GM21390 (cell line): Measurements from ENCODE around the gene CPT1A.

ENCODE experiments used
- ATAC-seq: cut with Tn5 transposase; IDR thresholded peaks from one replicate; pipeline ENCODE4 v1.9.1; 2021; ENCODE audit not compliant: unreplicated experiment

CPT1A gene

DNA sequence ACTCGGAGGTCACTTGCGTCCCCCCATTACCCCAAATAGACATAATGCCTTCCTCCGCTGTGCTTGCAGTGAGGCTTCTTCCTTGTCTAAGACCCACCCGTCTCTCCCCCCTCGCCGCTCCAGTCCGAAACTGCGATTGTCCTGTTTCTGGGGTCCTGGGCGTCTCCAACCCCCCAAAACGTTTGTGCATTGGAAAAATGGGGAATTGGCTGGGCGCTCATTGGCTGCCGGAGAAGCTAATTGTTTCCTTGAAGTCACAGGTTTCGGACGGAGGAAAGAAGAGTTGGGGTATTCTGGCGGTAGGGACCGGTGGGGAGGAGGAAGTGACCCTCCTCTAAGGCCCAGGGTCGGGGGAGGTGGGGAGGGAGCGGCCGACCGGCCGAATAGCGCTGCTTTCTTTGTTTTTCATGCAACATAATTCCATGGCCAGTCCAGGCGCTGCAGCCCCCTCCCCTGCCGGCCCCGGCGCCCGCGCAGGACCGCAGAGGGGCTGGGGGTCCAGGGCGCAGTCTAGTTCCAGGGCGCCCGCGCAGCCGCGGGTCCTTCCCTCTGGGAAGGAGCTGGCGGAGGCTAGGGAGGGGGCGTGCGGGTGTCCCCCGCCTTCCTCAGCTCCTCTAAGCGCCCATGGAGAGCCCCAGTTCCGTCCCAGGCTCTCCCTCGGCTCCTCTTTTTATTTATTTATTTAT is 12.7 kb upstream of the CPT1A start:
- ATAC-seq, result no peak

DNA sequence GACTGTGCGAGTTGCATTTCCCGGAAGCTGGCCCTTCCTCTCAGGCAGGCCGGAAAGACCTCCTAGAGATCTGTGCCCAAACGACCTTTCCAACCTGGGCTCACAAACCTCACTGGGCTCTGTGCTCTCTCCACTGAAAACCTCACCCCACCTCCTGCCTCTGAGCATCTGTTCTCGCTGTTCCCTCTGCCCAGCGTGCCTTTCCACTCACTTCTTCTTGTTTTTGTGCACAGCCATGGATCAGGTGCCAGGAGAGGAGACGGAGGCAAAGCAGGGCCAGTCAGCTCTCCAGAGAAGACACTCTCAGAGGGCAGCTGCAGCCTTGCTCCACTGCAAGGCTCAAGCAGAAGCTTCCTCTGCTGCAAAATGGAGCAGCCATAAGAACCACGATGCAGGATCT is 10.9 kb upstream of the CPT1A start:
- ATAC-seq, result no peak

DNA sequence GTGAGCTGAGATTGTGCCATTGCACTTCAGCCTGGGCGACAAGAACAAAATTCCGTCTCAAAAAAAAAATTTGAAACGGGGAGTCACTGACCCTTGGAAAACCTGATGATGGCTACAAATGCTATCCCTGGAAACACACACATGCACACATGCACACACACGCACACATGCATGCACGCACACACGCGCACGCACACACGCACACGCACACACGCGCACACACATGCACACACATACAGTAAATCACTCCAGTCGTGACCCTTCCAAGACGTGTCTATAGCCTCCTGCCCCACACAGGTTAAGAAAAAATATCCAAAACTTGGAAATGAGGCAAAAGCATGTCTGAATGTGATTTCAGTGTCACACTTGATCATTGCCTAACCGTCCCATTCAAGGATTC is 6.7 kb upstream of the CPT1A start:
- ATAC-seq, result no peak

DNA sequence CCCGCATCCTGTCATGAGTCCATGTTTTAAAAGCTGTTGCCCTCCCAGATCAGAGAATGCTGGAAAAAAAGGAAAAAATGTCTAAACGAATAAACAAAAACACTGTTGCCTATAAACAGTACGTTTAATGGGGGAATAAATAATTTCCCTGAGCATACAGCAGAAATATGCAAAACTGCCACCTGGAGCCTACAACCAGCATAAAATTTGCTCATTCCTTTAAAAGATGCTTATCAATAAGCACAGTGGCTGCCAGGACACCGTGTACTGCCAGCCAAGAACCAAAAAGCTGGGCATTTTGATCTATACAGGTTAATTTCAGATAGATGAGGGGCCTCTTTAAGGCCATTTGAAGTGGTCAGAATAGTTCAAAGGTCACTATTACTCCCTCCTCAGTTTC is 5.7 kb upstream of the CPT1A start:
- ATAC-seq, result no peak

DNA sequence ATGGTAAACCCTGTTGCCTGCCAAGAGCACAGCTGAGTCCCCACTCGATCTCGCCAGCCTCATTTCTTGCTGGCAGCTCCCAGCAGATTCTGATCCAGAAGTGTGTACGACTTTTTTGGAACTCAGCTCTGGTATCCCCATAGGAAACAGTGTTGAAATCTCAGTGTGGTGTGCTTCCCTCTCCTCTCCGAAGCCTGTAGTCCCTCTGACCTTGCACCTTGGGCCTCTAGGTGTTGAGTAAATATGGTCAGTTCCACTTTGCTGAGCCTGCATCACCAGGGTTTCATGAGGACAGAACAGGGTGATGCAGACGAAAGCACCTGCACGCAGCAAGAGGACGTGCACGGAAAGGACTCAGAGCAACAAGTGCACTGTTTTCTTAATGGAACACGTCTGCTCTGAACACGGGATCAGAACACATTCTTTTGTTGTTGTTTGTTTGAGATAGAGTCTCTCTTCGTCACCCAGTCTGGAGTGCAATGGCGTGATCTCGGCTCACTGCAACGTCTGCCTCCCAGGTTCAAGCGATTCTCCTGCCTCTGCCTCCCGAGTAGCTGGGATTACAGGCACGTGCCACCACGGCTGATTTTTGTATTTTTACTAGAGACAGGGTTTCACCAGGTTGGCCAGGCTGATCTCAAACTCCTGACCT is 3.8 kb upstream of the CPT1A start:
- ATAC-seq, result no peak

- ATAC-seq, result no peak
Measured at GRCh38 chr11:68844801-68845200, 3.1 kb upstream of the CPT1A start.

DNA sequence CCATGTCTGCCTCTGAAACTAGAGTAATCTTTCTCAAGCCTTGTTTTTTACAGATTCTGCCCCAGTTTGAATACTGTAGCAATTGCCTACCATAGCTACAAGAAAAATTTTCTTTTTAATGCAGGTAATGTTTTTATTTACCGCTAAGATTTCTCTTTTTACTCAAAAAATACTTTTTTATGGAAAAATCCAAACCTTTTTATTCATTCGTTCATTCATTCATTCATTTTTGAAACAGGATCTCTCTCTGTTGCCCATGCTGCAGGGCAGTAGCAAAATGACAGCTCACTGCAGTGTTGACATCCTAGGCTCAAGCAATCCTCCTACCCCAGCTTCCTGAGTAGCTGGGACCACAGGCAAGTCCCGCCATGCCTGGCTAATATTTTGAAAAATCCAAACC is 2.7 kb upstream of the CPT1A start:
- ATAC-seq, result no peak

GRCh38 chr11:68843703-68844312 is 2.1 kb upstream of the CPT1A start:
- ATAC-seq, result peak; percentile 40

DNA sequence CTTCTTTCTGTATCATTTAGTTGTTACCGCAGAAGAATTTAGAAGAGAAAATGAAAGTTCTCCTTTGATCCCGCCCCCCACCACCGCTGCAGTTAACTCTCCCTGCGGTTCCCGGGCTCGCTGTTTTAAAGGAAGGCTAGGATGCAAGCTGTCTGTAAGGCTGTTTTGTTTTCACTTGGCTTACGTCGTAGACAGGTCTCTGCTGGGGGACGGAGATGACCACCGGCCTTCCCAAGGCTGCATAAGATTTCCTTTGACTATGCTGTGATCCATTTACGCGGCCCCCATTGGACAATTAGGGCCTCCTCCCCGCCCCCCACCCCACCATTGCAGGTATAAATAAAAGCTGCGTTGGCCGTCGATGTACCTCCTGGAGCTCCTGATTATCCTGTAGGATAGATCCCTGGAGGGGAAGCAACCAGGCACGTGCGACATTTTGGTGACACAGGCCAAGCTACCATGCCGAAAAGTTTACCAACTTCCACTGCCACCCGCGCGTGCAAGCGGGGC is 1.4 kb upstream of the CPT1A start:
- no peak for ATAC-seq

DNA sequence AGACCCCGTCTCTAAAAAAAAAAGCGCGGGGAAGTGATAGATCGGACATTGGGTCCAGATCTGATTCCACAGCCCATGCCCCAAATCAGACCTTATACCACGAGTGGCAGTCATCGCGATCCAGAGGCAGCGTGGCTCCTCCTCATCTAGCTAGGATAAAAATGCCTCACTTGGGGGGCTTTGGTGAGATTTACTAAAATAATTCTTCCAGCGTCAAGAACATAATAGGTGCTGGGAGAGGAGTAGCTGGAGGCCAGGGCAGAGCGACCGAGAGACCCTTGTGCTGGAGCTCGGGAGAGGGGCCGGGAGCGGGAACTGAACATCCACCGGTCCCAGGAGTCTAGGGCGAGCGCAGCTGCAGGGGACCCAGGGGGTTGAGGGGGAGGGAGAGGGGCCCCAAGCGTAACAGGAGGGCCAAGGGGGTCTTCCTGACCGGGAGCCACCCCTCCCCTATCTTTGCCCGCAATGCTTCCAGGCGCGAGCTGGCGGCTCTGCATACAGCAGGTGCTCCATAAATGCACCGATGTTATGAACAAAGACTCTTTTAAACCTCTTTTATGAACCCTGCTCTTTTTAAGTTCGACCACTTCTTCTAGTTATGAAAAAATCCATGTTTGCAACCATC is 823 bp upstream of the CPT1A start:
- no peak for ATAC-seq

- no peak for ATAC-seq
Measured at GRCh38 chr11:68840661-68841653, 759 bp downstream of the CPT1A start.

- ATAC-seq, result no peak
Measured at GRCh38 chr11:68839911-68840641, 1.6 kb downstream of the CPT1A start.

- no peak for ATAC-seq
Measured at GRCh38 chr11:68839054-68839865, 2.5 kb downstream of the CPT1A start.

- ATAC-seq, result no peak
Measured at GRCh38 chr11:68838572-68838964, 3.1 kb downstream of the CPT1A start.

DNA sequence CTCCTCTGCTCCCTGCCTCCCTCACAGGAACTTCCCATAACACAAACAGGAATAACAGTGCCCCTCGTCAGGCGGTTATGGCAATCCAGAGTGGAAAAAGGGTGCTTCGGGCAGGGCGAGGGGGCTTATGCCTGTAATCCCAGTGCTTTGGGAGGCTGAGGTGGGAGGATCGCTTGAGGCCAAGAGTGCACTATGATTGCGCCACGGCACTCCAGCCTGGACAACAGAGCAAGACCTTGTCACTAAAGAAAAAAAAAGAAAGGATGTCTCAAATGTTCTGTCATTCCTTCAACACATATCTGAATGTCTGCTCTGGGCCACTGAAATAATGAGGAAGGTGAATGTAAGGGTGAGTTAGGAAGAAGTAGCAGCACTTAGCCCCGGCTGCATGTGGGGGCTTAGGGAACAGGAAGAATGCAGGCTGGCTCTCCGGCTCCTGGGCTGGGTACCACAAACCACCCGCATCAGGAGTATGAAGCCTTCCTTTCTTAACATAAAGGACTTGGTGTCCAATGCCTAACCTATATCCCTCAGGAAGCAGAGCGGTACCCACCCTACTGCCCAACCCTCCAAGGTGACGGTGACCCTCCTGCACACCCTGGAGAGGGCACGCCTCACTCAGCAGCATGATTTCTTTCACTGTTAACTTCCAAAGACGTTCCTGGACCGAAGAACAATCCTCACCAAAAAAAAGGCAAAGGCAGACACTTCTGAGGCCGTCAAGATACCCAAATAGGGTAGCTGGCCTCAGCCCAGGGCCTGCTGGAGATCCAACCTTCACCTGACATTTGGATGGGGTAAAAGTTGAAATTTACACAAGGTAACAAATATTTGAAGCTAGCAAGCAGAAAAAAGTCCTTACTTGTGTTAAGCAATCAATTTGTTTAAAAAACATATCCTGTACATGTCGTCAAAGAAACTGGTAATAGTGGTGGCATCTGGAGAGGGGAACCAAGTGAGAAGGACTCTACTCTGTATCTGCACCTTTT is 3.8 kb downstream of the CPT1A start:
- no peak for ATAC-seq

DNA sequence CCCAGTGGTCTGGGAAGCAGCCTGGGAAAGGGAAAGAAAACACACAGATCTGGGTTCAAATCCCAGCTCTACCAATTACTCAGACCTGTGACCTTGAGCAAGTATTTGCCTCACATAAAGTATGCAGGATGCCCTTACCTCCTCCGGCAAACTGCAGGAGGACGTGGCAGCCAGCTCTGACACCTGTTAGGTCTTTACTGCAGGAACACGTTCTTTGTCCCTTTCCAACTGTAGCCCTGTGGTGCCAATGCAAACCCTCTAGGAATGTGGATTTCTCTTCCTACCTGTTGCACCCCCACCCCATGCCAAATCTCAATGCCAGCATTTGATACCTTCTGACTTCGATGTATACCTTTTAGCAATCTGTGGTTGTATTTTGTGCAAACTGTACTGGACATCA is 6.0 kb downstream of the CPT1A start:
- ATAC-seq, result no peak

GRCh38 chr11:68835328-68835727 is 6.4 kb downstream of the CPT1A start:
- ATAC-seq, result no peak
